ENCODE measurements around the gene SMG5.

The SMG5 gene

DNA sequence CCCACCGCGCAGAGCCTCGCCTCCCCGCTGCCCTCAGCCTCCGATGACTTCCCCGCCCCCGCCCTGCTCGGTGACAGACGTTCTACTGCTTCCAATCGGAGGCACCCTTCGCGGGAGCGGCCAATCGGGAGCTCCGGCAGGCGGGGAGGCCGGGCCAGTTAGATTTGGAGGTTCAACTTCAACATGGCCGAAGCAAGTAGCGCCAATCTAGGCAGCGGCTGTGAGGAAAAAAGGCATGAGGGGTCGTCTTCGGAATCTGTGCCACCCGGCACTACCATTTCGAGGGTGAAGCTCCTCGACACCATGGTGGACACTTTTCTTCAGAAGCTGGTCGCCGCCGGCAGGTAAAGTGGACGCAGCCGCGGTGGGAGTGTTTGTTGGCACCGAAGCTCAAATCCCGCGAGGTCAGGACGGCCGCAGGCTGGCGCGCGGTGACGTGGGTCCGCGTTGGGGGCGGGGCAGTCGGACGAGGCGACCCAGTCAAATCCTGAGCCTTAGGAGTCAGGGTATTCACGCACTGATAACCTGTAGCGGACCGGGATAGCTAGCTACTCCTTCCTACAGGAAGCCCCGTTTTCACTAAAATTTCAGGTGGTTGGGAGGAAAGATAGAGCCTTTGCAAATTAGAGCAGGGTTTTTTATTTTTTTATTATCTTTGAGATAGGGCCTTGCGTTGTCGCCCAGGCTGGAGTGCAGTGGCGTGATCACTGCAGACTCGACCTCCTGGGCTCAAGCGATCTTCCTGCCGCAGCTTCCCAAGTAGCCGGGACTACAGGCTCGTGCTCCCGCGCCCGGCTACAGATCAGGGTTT lies 69.6 kb downstream of the SMG5 start, which contains the start of gene PMF1:
Gene PMF1, plus strand, starts transcription at position 175 of the 811 bp plus-strand sequence. Its CDS starts 9 bp downstream, at position 184.
- Histone ChIP-seq H3K27ac (peak within 1 kb of the TSS; percentile 86 to 89), H3K27me3 (no peaks in the 10 kb centered on the region), H3K9me3 (no peaks in the 10 kb centered on the region), H3K36me3 (peaks cover 13 to 34% (median 18%) of the 10 kb centered on the region in 3 donors), H3K4me1 (peaks cover 0 to 26% (median 19%) of the 10 kb centered on the region in 4 donors), H3K4me3 (peak within 1 kb of the TSS; percentile 56 to 64)
- intact Hi-C loops (cut with DNase I; ENCODE audit: low total_unique reads): loop anchor here (1.0 to 5.0 kb wide), 2 partner anchors 19 to 66 kb away; partner anchors contain the start of gene SLC25A44
- TF ChIP-seq, protein P1, sequence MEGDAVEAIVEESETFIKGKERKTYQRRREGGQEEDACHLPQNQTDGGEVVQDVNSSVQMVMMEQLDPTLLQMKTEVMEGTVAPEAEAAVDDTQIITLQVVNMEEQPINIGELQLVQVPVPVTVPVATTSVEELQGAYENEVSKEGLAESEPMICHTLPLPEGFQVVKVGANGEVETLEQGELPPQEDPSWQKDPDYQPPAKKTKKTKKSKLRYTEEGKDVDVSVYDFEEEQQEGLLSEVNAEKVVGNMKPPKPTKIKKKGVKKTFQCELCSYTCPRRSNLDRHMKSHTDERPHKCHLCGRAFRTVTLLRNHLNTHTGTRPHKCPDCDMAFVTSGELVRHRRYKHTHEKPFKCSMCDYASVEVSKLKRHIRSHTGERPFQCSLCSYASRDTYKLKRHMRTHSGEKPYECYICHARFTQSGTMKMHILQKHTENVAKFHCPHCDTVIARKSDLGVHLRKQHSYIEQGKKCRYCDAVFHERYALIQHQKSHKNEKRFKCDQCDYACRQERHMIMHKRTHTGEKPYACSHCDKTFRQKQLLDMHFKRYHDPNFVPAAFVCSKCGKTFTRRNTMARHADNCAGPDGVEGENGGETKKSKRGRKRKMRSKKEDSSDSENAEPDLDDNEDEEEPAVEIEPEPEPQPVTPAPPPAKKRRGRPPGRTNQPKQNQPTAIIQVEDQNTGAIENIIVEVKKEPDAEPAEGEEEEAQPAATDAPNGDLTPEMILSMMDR (IDR thresholded peaks at IDR 0.05): no peak
- peak; percentile 98 to 99 for DNase-seq

DNA sequence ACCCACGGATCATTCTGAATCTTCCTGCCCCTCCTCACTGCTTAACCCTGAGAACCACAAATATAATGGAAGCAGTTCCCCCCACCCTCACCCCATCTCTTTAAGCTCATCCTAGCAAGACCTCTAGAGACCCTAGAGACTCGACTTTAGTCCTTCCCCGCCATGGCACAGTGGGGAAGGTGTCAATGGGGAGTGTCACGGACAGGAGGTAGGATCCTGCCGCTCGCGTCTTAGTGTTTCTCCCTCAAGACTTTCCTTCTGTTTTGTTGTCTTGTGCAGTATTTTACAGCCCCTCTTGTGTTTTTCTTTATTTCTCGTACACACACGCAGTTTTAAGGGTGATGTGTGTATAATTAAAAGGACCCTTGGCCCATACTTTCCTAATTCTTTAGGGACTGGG lies 70.5 kb downstream of the SMG5 start:
- H3K36me3 ChIP-seq: peaks cover 16 to 43% (median 20%) of the 10 kb centered on the region in 3 donors
- intact Hi-C loops (cut with DNase I; ENCODE audit: low total_unique reads): loop anchor here (5.0 kb wide), 1 partner anchor 65 kb away; no protein-coding TSS in a partner anchor
- DNase-seq: no peak
- TF ChIP-seq, protein P1 (IDR thresholded peaks at IDR 0.05): no peak
- H3K27ac ChIP-seq: peak overlapping the region; percentile 86 to 89
- peak overlapping the region; percentile 56 to 64 for H3K4me3 ChIP-seq
- no peaks in the 10 kb centered on the region for H3K9me3 ChIP-seq
- no peaks in the 10 kb centered on the region for H3K27me3 ChIP-seq
- peaks cover 0 to 17% (median 13%) of the 10 kb centered on the region in 4 donors for H3K4me1 ChIP-seq

DNA sequence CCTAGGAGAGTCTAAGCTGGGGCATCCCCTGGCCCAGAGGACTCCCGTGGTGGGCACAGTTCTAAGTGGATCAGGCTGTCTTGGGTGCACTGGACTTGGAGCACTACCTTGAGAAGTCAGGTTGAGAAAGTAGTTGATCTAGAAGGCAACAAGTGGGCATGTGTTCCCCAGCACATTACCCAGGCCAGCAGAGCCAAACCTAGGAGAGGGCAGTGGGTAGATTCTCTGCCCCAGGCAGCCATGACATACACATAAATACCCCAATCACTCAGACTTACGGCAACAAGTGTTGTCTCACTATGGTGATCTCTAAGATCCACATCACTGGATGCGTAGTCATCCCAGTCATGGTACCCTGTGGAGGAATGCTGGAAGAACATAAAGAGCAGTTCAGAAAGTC lies 71.4 kb downstream of the SMG5 start:
- intact Hi-C loops (cut with DNase I; ENCODE audit: low total_unique reads): loop anchor here (5.0 kb wide), 1 partner anchor 64 kb away; no protein-coding TSS in a partner anchor
- peaks cover 20 to 52% (median 20%) of the 10 kb centered on the region in 3 donors for H3K36me3 ChIP-seq

DNA sequence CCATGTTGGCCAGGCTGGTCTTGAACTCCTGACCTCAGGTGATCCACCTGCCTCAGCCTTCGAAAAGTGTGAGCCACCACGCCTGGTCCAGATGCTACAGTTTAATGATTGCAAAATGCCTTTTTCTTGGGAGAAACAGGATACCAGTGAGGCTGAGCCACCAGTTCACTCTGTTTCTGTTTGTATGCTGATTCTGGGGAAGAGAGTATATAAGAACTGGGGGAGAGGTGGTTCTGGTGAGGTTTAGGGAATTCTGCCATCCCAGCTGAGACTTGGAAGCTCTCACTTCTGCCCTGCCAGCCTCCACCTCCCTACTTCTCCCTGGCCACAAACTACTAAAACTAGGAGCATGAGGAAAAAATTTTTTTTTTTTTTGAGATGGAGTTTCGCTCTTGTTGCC lies 77.9 kb downstream of the SMG5 start:
- DNase-seq: no peak
- H3K36me3 ChIP-seq: peaks cover 18 to 92% (median 23%) of the 10 kb centered on the region in 3 donors

More for the DNA sequence above, 71.4 kb downstream of the SMG5 start:
- no peak overlapping the region for H3K4me3 ChIP-seq
- H3K9me3 ChIP-seq: no peaks in the 10 kb centered on the region
- no peak overlapping the region for H3K27ac ChIP-seq
- DNase-seq: no peak
- no peaks in the 10 kb centered on the region for H3K27me3 ChIP-seq
- TF ChIP-seq, protein P1 (IDR thresholded peaks at IDR 0.05): no peak
- peaks cover 0 to 17% (median 13%) of the 10 kb centered on the region in 4 donors for H3K4me1 ChIP-seq

DNA sequence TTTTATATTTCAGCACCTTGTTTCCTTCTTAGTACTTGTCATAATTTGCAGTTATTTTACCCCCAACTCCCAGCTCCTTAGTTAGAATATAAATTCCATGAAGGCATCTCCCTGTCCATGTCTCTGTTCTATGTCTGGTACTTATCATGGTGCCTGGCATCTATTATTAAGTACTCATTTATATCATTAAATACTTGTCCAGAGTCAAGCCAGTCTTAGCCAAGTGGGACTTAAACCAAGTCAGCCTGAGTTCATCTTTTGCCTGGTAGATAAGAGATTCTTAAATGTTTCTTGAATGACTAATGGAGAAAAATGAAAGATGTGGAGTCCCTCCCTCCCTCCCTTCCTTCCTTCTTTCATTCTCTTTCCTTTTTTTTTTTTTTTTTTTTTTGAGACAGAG lies 79.3 kb downstream of the SMG5 start:
- no peak overlapping the region for H3K4me3 ChIP-seq
- H3K9me3 ChIP-seq: no peaks in the 10 kb centered on the region
- peaks cover 0 to 4% (median 2%) of the 10 kb centered on the region in 4 donors for H3K4me1 ChIP-seq
- no peak overlapping the region for H3K27ac ChIP-seq
- intact Hi-C loops (cut with DNase I; ENCODE audit: low total_unique reads): no loop called here
- TF ChIP-seq, protein P1 (IDR thresholded peaks at IDR 0.05): no peak
- H3K36me3 ChIP-seq: peaks cover 11 to 82% (median 24%) of the 10 kb centered on the region in 3 donors
- DNase-seq: no peak
- H3K27me3 ChIP-seq: no peaks in the 10 kb centered on the region

More for the DNA sequence above, 77.9 kb downstream of the SMG5 start:
- intact Hi-C loops (cut with DNase I; ENCODE audit: low total_unique reads): no loop called here
- no peak overlapping the region for H3K4me3 ChIP-seq
- H3K27me3 ChIP-seq: no peaks in the 10 kb centered on the region
- no peak overlapping the region for H3K27ac ChIP-seq
- TF ChIP-seq, protein P1 (IDR thresholded peaks at IDR 0.05): no peak
- H3K9me3 ChIP-seq: no peaks in the 10 kb centered on the region
- H3K4me1 ChIP-seq: peaks cover 0 to 4% (median 2%) of the 10 kb centered on the region in 4 donors

Measured in tibial artery (tissue), 4 donors.